GM13977 (cell line): ENCODE measurements around the gene SORL1.
A peak's percentile ranks its signal among the peaks of the same experiment; 100 is the strongest.

Experiments
- DNase-seq: peaks from one replicate; pipeline ENCODE4 v3.0.0; 2012; ENCODE audit warnings: low spot score
- CTCF ChIP-seq: IDR thresholded peaks from 2 replicates; pipeline ENCODE4 v1.5.1; 2012; ENCODE audit warnings: mild to moderate bottlenecking, control low read depth; ENCODE audit not compliant: insufficient read depth; ENCODE audit errors: extremely low read depth, missing control alignments
- in situ Hi-C: fragments of 300-500 bp; cut with MboI; formaldehyde crosslinking; loops from one replicate; pipeline ENCODE4 v1.12.0; 2022; ENCODE audit warnings: low sequenced_read_pairs, low pct_unique_long_range_greater_than_20kb, mixed read lengths, inconsistent platforms; ENCODE audit not compliant: unreplicated experiment

Gene SORL1

DNA sequence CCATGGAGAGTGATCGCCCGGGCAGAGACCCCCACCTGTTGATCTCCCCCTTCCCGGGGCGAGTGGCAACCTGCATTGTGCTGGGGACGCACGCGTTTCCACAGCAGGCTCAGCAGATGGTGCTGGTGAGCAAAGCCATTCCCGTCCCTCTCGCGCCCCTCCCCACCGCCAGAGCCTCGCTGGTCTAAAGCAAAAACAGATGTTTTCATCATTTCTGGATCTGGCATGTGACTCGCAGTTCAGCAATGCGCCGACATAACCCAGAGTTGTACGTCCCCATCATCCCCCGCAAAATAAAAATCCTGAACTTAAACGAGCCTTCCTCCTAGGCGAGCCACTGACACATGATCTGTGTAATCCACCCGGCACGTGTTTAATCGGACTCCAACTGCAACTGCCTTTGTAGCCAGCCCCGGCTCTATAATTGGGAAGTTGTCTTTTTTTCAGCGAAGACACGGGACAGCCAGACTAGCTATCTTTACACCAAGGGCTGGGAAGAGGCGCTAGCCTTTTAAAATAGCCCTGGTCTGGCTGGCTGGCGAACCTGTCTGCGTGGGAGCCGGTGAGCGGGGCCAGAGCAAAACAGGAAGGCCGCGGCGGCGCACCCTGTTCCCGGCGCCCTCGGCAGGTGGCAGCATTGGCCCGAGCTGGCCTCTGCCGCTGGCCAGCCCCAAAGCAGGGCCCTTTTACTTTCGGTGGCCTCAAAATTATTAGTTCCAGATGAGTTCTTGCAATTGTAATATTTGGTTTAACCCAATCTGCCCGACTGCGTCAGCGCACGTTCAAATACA lies 203.6 kb downstream of the SORL1 start:
- peak; percentile 85 for DNase-seq
- peak; percentile 99 for TF ChIP-seq CTCF
- in situ Hi-C loops = loop anchor here (10.0 kb wide), 1 partner anchor 849 kb away; no protein-coding TSS in a partner anchor

- DNase-seq = peak; percentile 24
- in situ Hi-C loops = loop anchor here (10.0 kb wide), 1 partner anchor 848 kb away; no protein-coding TSS in a partner anchor
- no peak for TF ChIP-seq CTCF
Observed at GRCh38 chr11:121656328-121657090, 204.4 kb downstream of the SORL1 start.

DNA sequence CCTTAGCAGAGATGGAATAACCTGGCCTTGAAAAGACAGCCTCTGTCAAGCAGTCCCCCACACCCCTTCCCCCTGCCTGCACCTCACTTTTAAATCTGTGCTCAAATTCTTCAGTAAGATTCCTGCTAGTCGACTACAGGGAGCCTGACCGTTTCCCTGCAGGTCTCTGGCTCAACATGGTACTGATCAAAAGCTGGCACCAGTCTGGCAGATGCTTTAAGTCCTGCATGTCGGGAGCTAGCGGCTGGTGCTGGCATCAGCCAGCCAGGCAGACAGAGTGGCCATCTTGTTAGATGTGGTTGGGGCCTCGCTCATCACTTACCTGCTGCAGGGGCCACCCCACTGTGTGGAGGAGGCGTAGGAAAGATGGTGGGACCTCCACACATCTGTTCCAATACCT lies 205.0 kb downstream of the SORL1 start:
- no peak for TF ChIP-seq CTCF
- in situ Hi-C loops = loop anchor here (10.0 kb wide), 1 partner anchor 848 kb away; no protein-coding TSS in a partner anchor

DNA sequence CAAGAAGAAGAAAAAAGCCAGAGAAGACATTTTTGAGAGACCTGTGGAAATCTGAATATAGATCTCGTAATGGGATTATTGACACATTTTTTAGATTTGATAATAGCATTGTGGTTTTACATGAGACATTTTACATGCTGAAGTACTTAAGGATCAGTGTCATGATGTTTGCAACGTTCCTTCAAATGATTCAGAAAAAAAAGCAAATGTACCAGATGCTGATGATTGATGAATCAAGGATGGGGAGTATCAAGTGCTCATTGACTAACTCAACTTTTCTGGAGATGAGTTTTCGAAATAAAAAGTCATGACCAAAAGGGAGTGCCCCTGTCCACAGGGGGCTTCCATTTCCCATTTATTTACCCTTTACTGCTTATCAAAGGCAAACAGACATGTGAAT lies 207.7 kb downstream of the SORL1 start:
- in situ Hi-C loops = loop anchor here (10.0 kb wide), 2 partner anchors 545 to 845 kb away; no protein-coding TSS in a partner anchor
- TF ChIP-seq CTCF = no peak
- no peak for DNase-seq

More for the DNA sequence above, 205.0 kb downstream of the SORL1 start:
- no peak for DNase-seq

- no peak for DNase-seq
- no peak for TF ChIP-seq CTCF
- in situ Hi-C loops = loop anchor here (10.0 kb wide), 1 partner anchor 543 kb away; no protein-coding TSS in a partner anchor
Observed at GRCh38 chr11:121661880-121662486, 209.9 kb downstream of the SORL1 start.

DNA sequence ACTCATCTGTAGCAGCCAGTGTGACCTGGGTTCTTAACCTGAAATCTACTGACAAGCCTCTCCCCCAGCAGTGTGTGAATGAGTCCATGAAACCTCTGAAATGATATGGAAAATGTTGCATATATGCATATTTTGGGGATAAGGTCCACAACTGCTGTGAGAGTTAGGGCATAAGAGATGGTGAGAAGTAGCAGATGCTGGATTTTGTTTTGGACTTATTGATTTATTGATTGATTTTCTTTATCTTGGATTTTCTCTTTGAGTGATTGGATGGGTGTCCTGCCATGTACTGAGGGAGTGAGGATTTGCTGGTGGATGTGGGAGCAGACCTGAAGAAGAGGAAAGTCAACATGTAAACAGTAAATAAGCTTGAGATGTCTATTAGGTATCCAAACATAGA lies 212.0 kb downstream of the SORL1 start:
- no peak for TF ChIP-seq CTCF
- in situ Hi-C loops = loop anchor here (10.0 kb wide), 1 partner anchor 541 kb away; no protein-coding TSS in a partner anchor
- no peak for DNase-seq
